Measurements from ENCODE around the gene STAB1. TPM values are rescaled to one million over a fixed set of nuclear protein-coding genes. Genes with fewer than 3 reads are reported as not detected.

The STAB1 gene
- polyA plus RNA-seq, 2 of the 4 experiments (the other 2 are of a cell fraction), result not detected

- no peak for TF ChIP-seq HMGXB4 (CRISPR knock-in tag; IDR thresholded peaks at IDR 0.05; ENCODE audit: borderline replicate concordance)
- TF ChIP-seq RNF2 (IDR thresholded peaks at IDR 0.05; ENCODE audit: borderline replicate concordance, low read depth), result no peak
- TF ChIP-seq HOXB5 (CRISPR knock-in tag; IDR thresholded peaks at IDR 0.05), result no peak
- TF ChIP-seq RCOR1 (IDR thresholded peaks at IDR 0.05; ENCODE audit: low read depth, low read length), result no peak
- no peak for TF ChIP-seq MAZ (IDR thresholded peaks at IDR 0.05; ENCODE audit: borderline replicate concordance, low read depth, low read length)
- no peak for TF ChIP-seq HOXA7 (CRISPR knock-in tag; IDR thresholded peaks at IDR 0.05)
- TF ChIP-seq RFX5 (IDR thresholded peaks at IDR 0.05), result no peak
- TF ChIP-seq ZFP36 (IDR thresholded peaks at IDR 0.05; ENCODE audit: borderline replicate concordance, partially characterized antibody), result no peak
Observed at GRCh38 chr3:52498137-52499054, 3.3 kb downstream of the STAB1 start (continued).

GRCh38 chr3:52501046-52501445, 5.9 kb downstream of the STAB1 start:
- Histone ChIP-seq H3K4me3 (no peak overlapping the region), H3K4me2 (no peak overlapping the region), H3K4me1 (no peaks in the 10 kb centered on the region), H3K9me3 (no peaks in the 10 kb centered on the region), H3K27ac (no peak overlapping the region)
- DNase-seq (ENCODE audit: low read depth in 1 of 2, low spot score in 1 of 2) (no peak), FAIRE-seq (no peak), ATAC-seq (no peak)
- ChIA-PET CTCF (no interaction called here), POLR2A (no interaction called here)
- TF ChIP-seq HOXA7 (CRISPR knock-in tag; IDR thresholded peaks at IDR 0.05) (no peak), SMC3 (IDR thresholded peaks at IDR 0.05) (no peak), EHMT2 (IDR thresholded peaks at IDR 0.05; ENCODE audit: low read depth) (no peak), ESRRA (IDR thresholded peaks at IDR 0.05; ENCODE audit: borderline replicate concordance, low read length) (no peak)
- 40% methylated on average over 1 of the region's 11 CpGs for WGBS (ENCODE audit: missing lambda C conversion rate)

- FAIRE-seq, result no peak
Observed at GRCh38 chr3:52502001-52502400, 6.9 kb downstream of the STAB1 start.

More at GRCh38 chr3:52502001-52502400, 6.9 kb downstream of the STAB1 start:
- DNase-seq (ENCODE audit: low read depth in 1 of 2, low spot score in 1 of 2) (no peak), ATAC-seq (no peak)
- TF ChIP-seq CBX2 (IDR thresholded peaks at IDR 0.05; ENCODE audit: borderline replicate concordance, low read depth), result no peak
- no peak for TF ChIP-seq E2F6 (IDR thresholded peaks at IDR 0.05; ENCODE audit: borderline replicate concordance, low read depth)
- no peak for TF ChIP-seq FOSB (CRISPR knock-in tag; IDR thresholded peaks at IDR 0.05)
- no peak for TF ChIP-seq SREBF2 (IDR thresholded peaks at IDR 0.05)
- TF ChIP-seq POLR2AphosphoS2 (conservative IDR thresholded peaks at IDR 0.05; ENCODE audit: low read length), result no peak
- TF ChIP-seq RFX5 (IDR thresholded peaks at IDR 0.05), result no peak
- no peak for TF ChIP-seq RNF2 (IDR thresholded peaks at IDR 0.05; ENCODE audit: borderline replicate concordance, low read depth)
- TF ChIP-seq PHF8 (IDR thresholded peaks at IDR 0.05; ENCODE audit: borderline replicate concordance, low read depth), result no peak
- no peak for TF ChIP-seq ESRRA (IDR thresholded peaks at IDR 0.05; ENCODE audit: borderline replicate concordance, low read length)
- TF ChIP-seq NPAS2 (CRISPR knock-in tag; IDR thresholded peaks at IDR 0.05; ENCODE audit: borderline replicate concordance), result no peak
- no peak for TF ChIP-seq MAX (IDR thresholded peaks at IDR 0.05)
- no peak for TF ChIP-seq CHD4 (IDR thresholded peaks at IDR 0.05; ENCODE audit: borderline replicate concordance)
- TF ChIP-seq ZSCAN20 (CRISPR knock-in tag; IDR thresholded peaks at IDR 0.05), result no peak
- TF ChIP-seq TP53 (CRISPR knock-in tag; IDR thresholded peaks at IDR 0.05), result no peak
- no peak for TF ChIP-seq REST (IDR thresholded peaks at IDR 0.05)
- no peak for TF ChIP-seq KDM1A (IDR thresholded peaks at IDR 0.05; ENCODE audit: low read depth)
- TF ChIP-seq ELK1 (IDR thresholded peaks at IDR 0.05; ENCODE audit: low read depth, low read length), result no peak
- TF ChIP-seq ZC3H11A (IDR thresholded peaks at IDR 0.05), result no peak
- no peak for TF ChIP-seq HEYL (CRISPR knock-in tag; IDR thresholded peaks at IDR 0.05)
- Histone ChIP-seq H3K4me3 (no peak overlapping the region), H3K9me3 (no peaks in the 10 kb centered on the region), H3K27ac (no peak overlapping the region), H3K4me1 (peaks cover 4% of the 10 kb centered on the region; the same call in 2 of the 3 replicates), H3K4me2 (no peak overlapping the region)
- CTCF ChIA-PET, result no interaction called here
- POLR2A ChIA-PET, result no interaction called here
- 80% methylated on average over 9 of the region's 11 CpGs for WGBS (ENCODE audit: missing lambda C conversion rate)
